Small intestine (tissue), 7 donors: Measurements from ENCODE around the gene ZFYVE28. TPM values are rescaled to one million over a fixed set of nuclear protein-coding genes. Genes with fewer than 3 reads are reported as not detected.

Source experiments
- DNase-seq, 2 donors: peaks; one replicate each; pipeline versions ENCODE4 v3.0.0 to v3.0.0-alpha.2; 2013
- FAIRE-seq: peaks from 2 replicates; lab custom pipeline; 2012; peaks lifted over from hg19 to GRCh38; lab: Jason Lieb, UNC
- H3K27ac ChIP-seq, 3 donors: one replicate each; pipeline ENCODE4 v1.5.1; 2013; ENCODE audit warnings: low read length in 2 of 3, mild to moderate bottlenecking in 2 of 3, control low read depth in 1 of 3, inconsistent platforms in 1 of 3, low read depth in 1 of 3, moderate library complexity in 1 of 3
- H3K27me3 ChIP-seq, 3 donors: one replicate each; pipeline ENCODE4 v1.6.1; 2013; ENCODE audit warnings: low read length in 3 of 3, inconsistent platforms in 1 of 3; ENCODE audit not compliant: control insufficient read depth in 3 of 3, insufficient read depth in 3 of 3
- H3K36me3 ChIP-seq, 3 donors: one replicate each; pipeline ENCODE4 v1.6.1; 2013; ENCODE audit warnings: low read length in 3 of 3, inconsistent platforms in 1 of 3, low read depth in 1 of 3, mild to moderate bottlenecking in 1 of 3, moderate library complexity in 1 of 3; ENCODE audit not compliant: control insufficient read depth in 3 of 3, insufficient read depth in 2 of 3
- H3K4me1 ChIP-seq, 3 donors: one replicate each; pipeline ENCODE4 v1.6.1; 2013; ENCODE audit warnings: low read length in 2 of 3, inconsistent platforms in 1 of 3, low read depth in 1 of 3, mild to moderate bottlenecking in 1 of 3, moderate library complexity in 1 of 3; ENCODE audit not compliant: control insufficient read depth in 3 of 3, insufficient read depth in 2 of 3
- H3K4me3 ChIP-seq, 3 donors: one replicate each; pipeline ENCODE4 v1.5.1; 2013; ENCODE audit warnings: low read length in 3 of 3, control low read depth in 1 of 3, inconsistent platforms in 1 of 3, low read depth in 1 of 3, mild to moderate bottlenecking in 1 of 3, moderate library complexity in 1 of 3
- H3K9me3 ChIP-seq, 2 donors: one replicate each; pipeline ENCODE4 v1.6.1; 2013; ENCODE audit warnings: low read depth in 1 of 2, low read length in 1 of 2; ENCODE audit not compliant: control insufficient read depth in 2 of 2, insufficient read depth in 1 of 2
- WGBS, 3 donors: extraction: QIAGEN DNeasy Blood & Tissue Kit; methylation state at CpG; one replicate each; pipeline ENCODE4 v1.1.7; 2013; 5-methylcytosine and 5-hydroxymethylcytosine counted together
- polyA plus RNA-seq, 4 donors: library from polyadenylated mRNA; stranded (reverse) in 3 of 4; unstranded in 1 of 4; fragments of 200-250 nt in 3 of 4; fragments of 120-200 nt in 1 of 4; gene quantifications; one replicate each; pipeline versions ENCODE4 v1.2.1 to v1.2.3, GENCODE V29; 2013
- donor health status: healthy with polysubstance abuse.
- donor health status: control.
- donor health status: control.
- donor health status: Bipolar disorder and iron deficiency.
- donor health status: healthy.

Gene ZFYVE28
- polyA plus RNA-seq, 4 donors, result 8.6 to 29.5 (median 12.8) TPM

DNA sequence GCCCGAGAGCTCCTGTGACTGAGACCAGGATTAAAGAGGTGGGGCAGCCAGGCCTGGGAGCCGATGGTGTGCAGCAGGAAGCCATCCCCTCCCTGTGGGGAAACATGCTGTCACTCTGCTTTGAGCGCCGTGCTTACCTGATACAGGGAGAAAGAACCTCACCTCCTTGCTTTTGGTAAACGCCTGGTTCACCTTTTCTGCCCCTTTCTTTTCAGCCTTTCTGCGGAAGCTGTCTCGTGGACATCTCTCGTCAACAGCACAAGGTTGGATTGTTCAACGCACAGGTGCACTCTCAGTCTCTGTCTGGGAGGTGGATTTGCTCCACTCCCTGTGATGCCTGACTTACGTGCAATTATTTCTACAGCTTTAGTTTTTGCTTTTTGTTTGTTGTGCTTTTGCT, 12.0 kb downstream of the ZFYVE28 start:
- no peak for FAIRE-seq

GRCh38 chr4:2402941-2403340, 15.5 kb downstream of the ZFYVE28 start:
- Histone ChIP-seq H3K4me1 (peaks cover 0 to 12% (median 11%) of the 10 kb centered on the region in 3 donors), H3K36me3 (no peaks in the 10 kb centered on the region), H3K9me3 (no peaks in the 10 kb centered on the region), H3K27ac (no peak overlapping the region), H3K27me3 (peaks cover 0 to 19% (median 0%) of the 10 kb centered on the region in 3 donors), H3K4me3 (no peak overlapping the region)
- DNase-seq, result no peak
- WGBS, 3 donors, result 72 to 74% (median 73%) methylated on average over 7 of the region's 7 CpGs
- no peak for FAIRE-seq

More for the DNA sequence above, 12.0 kb downstream of the ZFYVE28 start:
- H3K36me3 ChIP-seq, result no peaks in the 10 kb centered on the region
- 77 to 79% (median 78%) methylated on average over 10 of the region's 10 CpGs for WGBS, 3 donors
- H3K27ac ChIP-seq, result no peak overlapping the region
- peaks cover 0 to 15% (median 0%) of the 10 kb centered on the region in 3 donors for H3K27me3 ChIP-seq
- DNase-seq, result no peak
- peaks cover 0 to 13% (median 9%) of the 10 kb centered on the region in 3 donors for H3K4me1 ChIP-seq
- no peak overlapping the region for H3K4me3 ChIP-seq
- no peaks in the 10 kb centered on the region for H3K9me3 ChIP-seq

- peak; percentile 74 to 83 for DNase-seq
- Histone ChIP-seq H3K4me3 (peak overlapping the region in 1 of 3 donors; percentile 25), H3K9me3 (no peaks in the 10 kb centered on the region), H3K27me3 (peaks cover 0 to 19% (median 0%) of the 10 kb centered on the region in 3 donors), H3K4me1 (peaks cover 0 to 12% (median 11%) of the 10 kb centered on the region in 3 donors), H3K27ac (no peak overlapping the region), H3K36me3 (no peaks in the 10 kb centered on the region)
- no peak for FAIRE-seq
- WGBS, 3 donors, result 2 to 6% (median 5%) methylated on average over 27 of the region's 27 CpGs
Measured at GRCh38 chr4:2402048-2402842, 16.2 kb downstream of the ZFYVE28 start.

DNA sequence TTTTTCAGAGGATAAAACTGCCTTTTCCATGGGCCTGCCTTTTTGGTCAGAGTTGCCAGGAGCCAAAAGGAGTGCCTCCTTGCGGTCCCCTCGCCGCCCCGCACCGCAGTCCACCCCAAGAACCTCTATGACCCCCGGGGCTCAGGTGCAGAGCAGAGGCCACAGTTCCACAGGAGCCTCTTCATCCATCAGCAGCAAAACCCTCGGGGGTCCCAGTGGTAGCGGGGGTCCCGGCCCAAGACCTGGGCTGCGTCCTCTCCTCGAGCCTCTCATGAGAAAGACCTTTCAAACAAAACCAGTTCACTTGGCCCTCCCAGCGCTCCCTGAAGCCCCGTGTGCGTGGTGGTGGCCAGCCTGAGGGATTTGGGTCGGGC, 16.8 kb downstream of the ZFYVE28 start:
- FAIRE-seq (no peak), DNase-seq (no peak)
- peaks cover 0 to 19% (median 0%) of the 10 kb centered on the region in 3 donors for H3K27me3 ChIP-seq
- 45 to 60% (median 48%) methylated on average over 14 to 15 of the region's 15 CpGs for WGBS, 3 donors
- no peaks in the 10 kb centered on the region for H3K9me3 ChIP-seq
- no peak overlapping the region for H3K27ac ChIP-seq
- no peaks in the 10 kb centered on the region for H3K36me3 ChIP-seq
- peaks cover 0 to 12% (median 11%) of the 10 kb centered on the region in 3 donors for H3K4me1 ChIP-seq
- no peak overlapping the region for H3K4me3 ChIP-seq

GRCh38 chr4:2400841-2401609, 17.4 kb downstream of the ZFYVE28 start:
- Histone ChIP-seq H3K9me3 (no peaks in the 10 kb centered on the region), H3K4me3 (no peak overlapping the region), H3K27me3 (peaks cover 0 to 19% (median 0%) of the 10 kb centered on the region in 3 donors), H3K4me1 (peaks cover 0 to 12% (median 11%) of the 10 kb centered on the region in 3 donors), H3K36me3 (no peaks in the 10 kb centered on the region), H3K27ac (no peak overlapping the region)
- FAIRE-seq, result no peak
- WGBS, 3 donors, result 64 to 76% (median 67%) methylated on average over 14 to 15 of the region's 15 CpGs
- DNase-seq, result no peak

DNA sequence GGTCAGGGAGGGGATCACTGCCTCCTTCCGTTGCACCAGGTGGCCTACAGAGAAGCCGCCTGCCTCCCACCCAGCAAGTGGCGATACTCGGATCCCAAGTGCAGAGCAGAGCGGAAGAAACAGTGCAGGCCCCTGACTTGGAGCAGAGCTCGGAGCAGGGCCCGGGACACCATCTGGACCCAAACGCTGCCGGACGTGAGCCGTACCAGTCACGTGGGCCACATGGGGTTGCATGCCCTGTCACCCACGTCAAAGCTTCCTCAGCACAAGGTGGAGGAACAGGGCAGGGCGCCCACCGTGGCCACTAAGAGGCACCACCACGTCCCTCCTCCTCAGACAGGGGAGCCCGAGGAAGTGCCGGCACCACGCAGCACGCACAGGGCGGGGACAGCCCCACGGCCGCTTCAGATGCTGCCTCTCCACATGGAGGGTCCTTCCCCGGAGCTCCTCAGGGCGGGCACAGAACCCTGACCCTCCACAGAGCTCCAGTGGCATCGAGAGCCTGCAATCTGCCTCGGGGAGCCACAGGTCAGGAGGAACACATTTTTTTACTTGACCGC, 18.7 kb downstream of the ZFYVE28 start:
- FAIRE-seq (no peak), DNase-seq (no peak)
- H3K4me3 ChIP-seq, result no peak overlapping the region
- no peaks in the 10 kb centered on the region for H3K9me3 ChIP-seq
- H3K27me3 ChIP-seq, result peaks cover 0 to 19% (median 0%) of the 10 kb centered on the region in 3 donors
- WGBS, 3 donors, result 76 to 80% (median 79%) methylated on average over 23 to 28 of the region's 28 CpGs
- H3K4me1 ChIP-seq, result peaks cover 0 to 17% (median 11%) of the 10 kb centered on the region in 3 donors
- H3K27ac ChIP-seq, result no peak overlapping the region
- no peaks in the 10 kb centered on the region for H3K36me3 ChIP-seq

DNA sequence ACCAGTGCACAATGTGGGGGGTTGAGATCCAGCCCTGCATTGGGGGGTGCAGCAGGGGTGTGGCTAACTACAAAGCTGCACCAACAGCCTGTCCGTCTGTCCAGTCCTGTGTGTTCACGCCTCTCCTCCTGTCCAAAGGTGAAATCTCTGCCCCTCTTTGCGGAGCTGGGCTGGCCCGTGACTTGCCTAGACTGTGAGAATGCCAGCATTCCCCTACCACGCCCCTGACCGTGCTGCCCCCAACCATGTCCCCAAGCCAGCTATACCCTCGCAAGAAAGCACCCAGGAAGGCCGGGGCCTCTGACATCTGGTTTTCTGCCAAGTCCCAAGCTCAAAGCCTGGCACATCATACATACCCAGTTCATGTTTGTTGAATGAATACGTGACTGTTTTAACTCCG, 19.2 kb downstream of the ZFYVE28 start:
- peaks cover 0 to 19% (median 0%) of the 10 kb centered on the region in 3 donors for H3K27me3 ChIP-seq
- 73 to 81% (median 77%) methylated on average over 10 of the region's 10 CpGs for WGBS, 3 donors
- H3K9me3 ChIP-seq, result no peaks in the 10 kb centered on the region
- no peak overlapping the region for H3K4me3 ChIP-seq
- H3K4me1 ChIP-seq, result peaks cover 0 to 17% (median 13%) of the 10 kb centered on the region in 3 donors
- H3K36me3 ChIP-seq, result no peaks in the 10 kb centered on the region
- H3K27ac ChIP-seq, result no peak overlapping the region
- FAIRE-seq (no peak), DNase-seq (no peak)
